HG02970 (cell line): ENCODE measurements around the gene ACOT13.
"Not testable (repeated sequence)": the region's sequence is repeated elsewhere in the genome, so short reads cannot be mapped to it uniquely, and the experiment has no call there.

ENCODE experiments used
- ATAC-seq: cut with Tn5 transposase; IDR thresholded peaks from one replicate; pipeline ENCODE4 v1.9.1; 2021; ENCODE audit warnings: mild to moderate bottlenecking, moderate library complexity, moderate number of reproducible peaks; ENCODE audit not compliant: unreplicated experiment, low FRiP score

Gene ACOT13

GRCh38 chr6:24690593-24690992 is 23.7 kb downstream of the ACOT13 start:
- no peak for ATAC-seq

GRCh38 chr6:24691550-24691949 is 24.7 kb downstream of the ACOT13 start:
- ATAC-seq: no peak

- ATAC-seq: no peak
These were observed 25.1 kb downstream of the ACOT13 start for GRCh38 chr6:24692003-24692402.

- ATAC-seq: no peak
These were observed 25.5 kb downstream of the ACOT13 start for GRCh38 chr6:24692415-24692814.

- ATAC-seq: no peak
These were observed 26.1 kb downstream of the ACOT13 start for GRCh38 chr6:24692848-24693592.

- no peak for ATAC-seq
These were observed 27.3 kb downstream of the ACOT13 start for GRCh38 chr6:24694198-24694597.

- not testable (repeated sequence) for ATAC-seq
These were observed 28.8 kb downstream of the ACOT13 start for GRCh38 chr6:24695635-24696034.

- no peak for ATAC-seq
These were observed 29.2 kb downstream of the ACOT13 start for GRCh38 chr6:24696097-24696496.

- ATAC-seq: no peak
These were observed 32.9 kb downstream of the ACOT13 start for GRCh38 chr6:24699521-24700359.

GRCh38 chr6:24702720-24703282 is 35.9 kb downstream of the ACOT13 start:
- ATAC-seq: no peak

GRCh38 chr6:24704468-24704867 is 37.6 kb downstream of the ACOT13 start:
- ATAC-seq: no peak

- ATAC-seq: no peak
These were observed 41.7 kb downstream of the ACOT13 start for GRCh38 chr6:24708612-24709011.

- no peak for ATAC-seq
These were observed 42.3 kb downstream of the ACOT13 start for GRCh38 chr6:24709014-24709711.

- ATAC-seq: no peak
These were observed 43.8 kb downstream of the ACOT13 start for GRCh38 chr6:24710519-24711303.

- not testable (repeated sequence) for ATAC-seq
These were observed 49.8 kb downstream of the ACOT13 start for GRCh38 chr6:24716602-24717148.

- ATAC-seq: no peak
These were observed 51.7 kb downstream of the ACOT13 start for GRCh38 chr6:24718449-24719124.

GRCh38 chr6:24719125-24719971 is 52.5 kb downstream of the ACOT13 start, which contains the start of gene C6orf62:
C6orf62 (minus strand) TSS chr6:24719154; CDS start chr6:24718668, 486 bp downstream.
- no peak for ATAC-seq

- peak; percentile 9 for ATAC-seq
These were observed 53.3 kb downstream of the ACOT13 start for GRCh38 chr6:24720131-24720603.
